ENCODE results near the gene FUT6.

Gene FUT6

GRCh38 chr19:5829567-5830310 lies 9.8 kb downstream of the FUT6 start:
- Histone ChIP-seq H3K27ac (ENCODE audit: low read depth, low read length) (peak overlapping the region; percentile 83), H3K4me3 (ENCODE audit: low read length) (no peak overlapping the region), H3K36me3 (ENCODE audit: control insufficient read depth, insufficient read depth, low read length) (no peaks in the 10 kb centered on the region), H3K4me1 (ENCODE audit: control insufficient read depth, insufficient read depth, low read length) (peaks cover 14% of the 10 kb centered on the region), H3K27me3 (ENCODE audit: control insufficient read depth, insufficient read depth, low read length) (no peaks in the 10 kb centered on the region), H3K9ac (ENCODE audit: low read length) (no peak overlapping the region)

- Histone ChIP-seq H3K4me3 (ENCODE audit: low read length) (peak overlapping the region; percentile 64), H3K4me1 (ENCODE audit: control insufficient read depth, insufficient read depth, low read length) (peaks cover 14% of the 10 kb centered on the region), H3K27ac (ENCODE audit: low read depth, low read length) (peak overlapping the region; percentile 83), H3K9ac (ENCODE audit: low read length) (peak overlapping the region; percentile 46), H3K27me3 (ENCODE audit: control insufficient read depth, insufficient read depth, low read length) (no peaks in the 10 kb centered on the region), H3K36me3 (ENCODE audit: control insufficient read depth, insufficient read depth, low read length) (no peaks in the 10 kb centered on the region)
These were observed 10.6 kb downstream of the FUT6 start for GRCh38 chr19:5828661-5829566.

GRCh38 chr19:5827891-5828660 lies 11.4 kb downstream of the FUT6 start:
- no peaks in the 10 kb centered on the region for H3K36me3 ChIP-seq (ENCODE audit: control insufficient read depth, insufficient read depth, low read length)
- peaks cover 14% of the 10 kb centered on the region for H3K4me1 ChIP-seq (ENCODE audit: control insufficient read depth, insufficient read depth, low read length)
- peak overlapping the region; percentile 46 for H3K9ac ChIP-seq (ENCODE audit: low read length)
- peak overlapping the region; percentile 83 for H3K27ac ChIP-seq (ENCODE audit: low read depth, low read length)
- no peaks in the 10 kb centered on the region for H3K27me3 ChIP-seq (ENCODE audit: control insufficient read depth, insufficient read depth, low read length)
- peak overlapping the region; percentile 64 for H3K4me3 ChIP-seq (ENCODE audit: low read length)

- peak overlapping the region; percentile 83 for H3K27ac ChIP-seq (ENCODE audit: low read depth, low read length)
- H3K27me3 ChIP-seq (ENCODE audit: control insufficient read depth, insufficient read depth, low read length) = no peaks in the 10 kb centered on the region
- no peak overlapping the region for H3K9ac ChIP-seq (ENCODE audit: low read length)
- peaks cover 15% of the 10 kb centered on the region for H3K4me1 ChIP-seq (ENCODE audit: control insufficient read depth, insufficient read depth, low read length)
- H3K4me3 ChIP-seq (ENCODE audit: low read length) = peak overlapping the region; percentile 64
- no peaks in the 10 kb centered on the region for H3K36me3 ChIP-seq (ENCODE audit: control insufficient read depth, insufficient read depth, low read length)
These were observed 12.1 kb downstream of the FUT6 start for GRCh38 chr19:5827342-5827890.

- Histone ChIP-seq H3K36me3 (ENCODE audit: control insufficient read depth, insufficient read depth, low read length) (no peaks in the 10 kb centered on the region), H3K4me1 (ENCODE audit: control insufficient read depth, insufficient read depth, low read length) (peaks cover 16% of the 10 kb centered on the region), H3K9ac (ENCODE audit: low read length) (no peak overlapping the region), H3K4me3 (ENCODE audit: low read length) (peak overlapping the region; percentile 64), H3K27me3 (ENCODE audit: control insufficient read depth, insufficient read depth, low read length) (no peaks in the 10 kb centered on the region), H3K27ac (ENCODE audit: low read depth, low read length) (peak overlapping the region; percentile 83)
These were observed 12.8 kb downstream of the FUT6 start for GRCh38 chr19:5826531-5827341.

- no peaks in the 10 kb centered on the region for H3K36me3 ChIP-seq (ENCODE audit: control insufficient read depth, insufficient read depth, low read length)
- H3K27ac ChIP-seq (ENCODE audit: low read depth, low read length) = no peak overlapping the region
- H3K4me3 ChIP-seq (ENCODE audit: low read length) = no peak overlapping the region
- no peaks in the 10 kb centered on the region for H3K27me3 ChIP-seq (ENCODE audit: control insufficient read depth, insufficient read depth, low read length)
- H3K4me1 ChIP-seq (ENCODE audit: control insufficient read depth, insufficient read depth, low read length) = peaks cover 16% of the 10 kb centered on the region
- no peak overlapping the region for H3K9ac ChIP-seq (ENCODE audit: low read length)
These were observed 14.3 kb downstream of the FUT6 start for GRCh38 chr19:5825178-5825577.

- no peak overlapping the region for H3K9ac ChIP-seq (ENCODE audit: low read length)
- H3K27ac ChIP-seq (ENCODE audit: low read depth, low read length) = no peak overlapping the region
- H3K4me3 ChIP-seq (ENCODE audit: low read length) = no peak overlapping the region
- no peaks in the 10 kb centered on the region for H3K36me3 ChIP-seq (ENCODE audit: control insufficient read depth, insufficient read depth, low read length)
- peaks cover 16% of the 10 kb centered on the region for H3K4me1 ChIP-seq (ENCODE audit: control insufficient read depth, insufficient read depth, low read length)
- no peaks in the 10 kb centered on the region for H3K27me3 ChIP-seq (ENCODE audit: control insufficient read depth, insufficient read depth, low read length)
These were observed 14.8 kb downstream of the FUT6 start for GRCh38 chr19:5824751-5825150.

- Histone ChIP-seq H3K36me3 (ENCODE audit: control insufficient read depth, insufficient read depth, low read length) (no peaks in the 10 kb centered on the region), H3K4me3 (ENCODE audit: low read length) (no peak overlapping the region), H3K27ac (ENCODE audit: low read depth, low read length) (no peak overlapping the region), H3K9ac (ENCODE audit: low read length) (no peak overlapping the region), H3K4me1 (ENCODE audit: control insufficient read depth, insufficient read depth, low read length) (peaks cover 13% of the 10 kb centered on the region), H3K27me3 (ENCODE audit: control insufficient read depth, insufficient read depth, low read length) (no peaks in the 10 kb centered on the region)
These were observed 15.8 kb downstream of the FUT6 start for GRCh38 chr19:5823579-5824281.

- Histone ChIP-seq H3K4me3 (ENCODE audit: low read length) (no peak overlapping the region), H3K27ac (ENCODE audit: low read depth, low read length) (no peak overlapping the region), H3K4me1 (ENCODE audit: control insufficient read depth, insufficient read depth, low read length) (peaks cover 9% of the 10 kb centered on the region), H3K9ac (ENCODE audit: low read length) (no peak overlapping the region), H3K27me3 (ENCODE audit: control insufficient read depth, insufficient read depth, low read length) (no peaks in the 10 kb centered on the region), H3K36me3 (ENCODE audit: control insufficient read depth, insufficient read depth, low read length) (no peaks in the 10 kb centered on the region)
These were observed 17.2 kb downstream of the FUT6 start for GRCh38 chr19:5822181-5822844.

GRCh38 chr19:5821521-5822180 lies 17.9 kb downstream of the FUT6 start:
- H3K27me3 ChIP-seq (ENCODE audit: control insufficient read depth, insufficient read depth, low read length) = no peaks in the 10 kb centered on the region
- H3K36me3 ChIP-seq (ENCODE audit: control insufficient read depth, insufficient read depth, low read length) = no peaks in the 10 kb centered on the region
- no peak overlapping the region for H3K27ac ChIP-seq (ENCODE audit: low read depth, low read length)
- peaks cover 3% of the 10 kb centered on the region for H3K4me1 ChIP-seq (ENCODE audit: control insufficient read depth, insufficient read depth, low read length)
- no peak overlapping the region for H3K9ac ChIP-seq (ENCODE audit: low read length)
- H3K4me3 ChIP-seq (ENCODE audit: low read length) = no peak overlapping the region
